T-helper 22 cell (primary cell): ENCODE measurements around the gene OSBPL5.
"Not testable (repeated sequence)": the region's sequence is repeated elsewhere in the genome, so short reads cannot be mapped to it uniquely, and the experiment has no call there.

Experiments used
- DNase-seq: peaks from one replicate; pipeline ENCODE4 v3.0.0-alpha.2; 2020; ENCODE audit warnings: low read depth

OSBPL5 gene

GRCh38 chr11:3181725-3182461 lies 16.8 kb upstream of the OSBPL5 start:
- DNase-seq = no peak

GRCh38 chr11:3180869-3181268 lies 15.8 kb upstream of the OSBPL5 start:
- no peak for DNase-seq

DNA sequence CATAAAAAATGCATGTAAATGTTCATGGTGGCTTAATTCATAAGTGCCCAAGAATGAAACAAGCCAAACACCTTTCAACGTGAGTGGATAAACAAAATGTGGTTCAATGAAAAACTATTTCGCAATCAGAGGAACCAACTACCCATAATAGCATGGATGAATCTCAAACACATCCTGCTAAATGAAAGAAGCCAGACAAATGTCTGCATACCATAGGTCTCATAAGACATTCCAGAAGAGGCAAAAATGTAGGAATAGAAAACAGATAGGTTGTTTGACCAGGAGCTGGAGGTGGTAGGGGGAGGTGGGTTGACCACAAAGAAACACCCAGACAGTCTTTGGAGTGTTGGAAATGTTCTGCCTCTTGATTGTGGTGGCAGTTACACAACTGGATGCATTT lies 13.2 kb upstream of the OSBPL5 start:
- no peak for DNase-seq

GRCh38 chr11:3177931-3178330 lies 12.8 kb upstream of the OSBPL5 start:
- DNase-seq = no peak

DNA sequence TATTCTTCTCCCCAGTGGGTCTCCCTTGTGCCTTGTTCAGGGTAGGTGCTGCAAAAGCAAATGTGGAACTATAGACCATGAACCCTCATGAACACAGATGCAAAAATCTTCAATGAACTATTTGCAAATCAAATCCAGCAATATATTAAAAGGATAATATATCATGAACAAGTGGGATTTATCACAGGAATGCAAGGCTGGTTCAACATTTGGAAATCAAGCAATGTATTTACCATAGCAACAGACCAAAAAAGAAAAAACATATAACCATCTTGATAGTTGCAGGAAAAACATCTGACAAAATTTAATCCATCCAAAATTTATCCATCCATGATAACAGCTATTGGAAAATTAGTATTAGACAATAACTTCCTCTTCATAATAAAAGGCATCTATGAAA lies 11.4 kb upstream of the OSBPL5 start:
- no peak for DNase-seq

GRCh38 chr11:3175194-3175593 lies 10.1 kb upstream of the OSBPL5 start:
- no peak for DNase-seq

DNA sequence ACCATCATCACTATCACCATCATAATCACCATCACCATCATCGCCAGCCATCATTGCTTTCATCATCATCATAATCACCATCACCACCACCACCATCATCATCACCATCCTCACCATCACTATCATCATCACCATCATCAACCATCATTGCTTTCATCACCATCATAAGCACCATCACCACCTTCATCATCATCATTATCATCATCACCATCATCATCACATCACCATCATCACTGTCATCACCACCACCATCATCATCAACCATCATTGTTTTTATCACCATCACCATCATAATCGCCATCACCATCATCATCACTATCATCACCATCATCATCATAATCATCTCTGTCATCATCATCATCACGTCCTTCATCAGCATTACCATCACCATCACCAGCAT lies 9.3 kb upstream of the OSBPL5 start:
- DNase-seq = no peak

DNA sequence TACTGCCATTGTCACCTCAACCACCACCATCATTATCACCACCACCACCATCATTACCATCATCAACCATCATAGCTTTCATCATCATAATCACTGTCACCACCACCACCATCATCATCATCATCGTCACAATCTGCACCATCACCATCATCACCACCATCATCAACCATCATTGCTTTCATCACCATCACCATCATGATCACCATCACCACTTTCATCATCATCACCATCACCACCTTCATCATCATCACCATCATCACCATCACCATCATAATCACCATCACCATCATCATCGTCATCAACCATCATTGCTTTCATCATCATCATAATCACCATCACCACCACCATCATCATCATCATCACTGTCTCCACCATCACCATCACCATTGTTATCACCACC lies 8.7 kb upstream of the OSBPL5 start:
- DNase-seq = no peak

GRCh38 chr11:3171931-3172560 lies 6.9 kb upstream of the OSBPL5 start:
- no peak for DNase-seq

DNA sequence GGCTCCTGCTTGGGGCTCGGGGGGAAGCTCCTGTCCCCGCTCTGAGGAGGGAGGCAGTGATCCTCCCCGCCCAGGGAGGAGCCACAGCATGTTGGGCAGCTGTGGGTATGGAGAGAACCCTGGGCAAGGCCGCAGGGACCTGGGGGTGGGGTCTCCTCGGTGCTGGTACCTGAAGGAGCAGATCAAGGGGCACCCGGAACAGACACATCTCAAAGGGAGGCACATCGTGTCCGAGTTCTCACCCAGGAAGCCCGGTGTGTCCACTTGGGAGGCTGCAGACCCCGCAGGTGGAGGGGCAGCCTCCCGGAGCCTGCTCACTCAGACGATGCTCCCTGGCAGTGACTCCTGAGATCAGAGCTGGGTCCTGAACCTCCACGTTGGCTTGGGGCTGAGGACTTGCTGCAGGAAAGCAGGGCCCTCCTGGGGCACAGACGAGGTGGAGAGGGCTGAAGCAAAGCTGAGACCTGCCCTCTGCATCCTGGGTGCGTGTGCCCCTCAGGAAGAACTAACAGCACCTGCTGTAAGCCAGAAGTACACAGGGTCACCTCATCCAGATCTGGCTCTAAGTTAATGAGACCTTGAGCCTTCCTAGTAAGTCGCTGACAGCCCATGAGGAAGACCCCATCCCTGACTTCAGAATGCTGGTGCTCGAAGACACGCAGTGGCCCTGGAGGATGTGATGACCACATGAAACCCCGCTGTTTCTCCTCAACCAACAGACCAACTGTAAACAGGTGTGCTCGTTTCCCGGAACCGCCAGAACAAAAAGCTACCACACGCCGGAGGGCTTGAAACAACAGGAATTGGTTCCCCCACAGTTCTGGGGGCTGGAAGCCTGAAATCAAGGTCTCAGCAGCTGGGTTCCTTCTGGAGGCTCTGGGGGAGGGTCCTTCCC lies 5.9 kb upstream of the OSBPL5 start:
- DNase-seq = no peak

DNA sequence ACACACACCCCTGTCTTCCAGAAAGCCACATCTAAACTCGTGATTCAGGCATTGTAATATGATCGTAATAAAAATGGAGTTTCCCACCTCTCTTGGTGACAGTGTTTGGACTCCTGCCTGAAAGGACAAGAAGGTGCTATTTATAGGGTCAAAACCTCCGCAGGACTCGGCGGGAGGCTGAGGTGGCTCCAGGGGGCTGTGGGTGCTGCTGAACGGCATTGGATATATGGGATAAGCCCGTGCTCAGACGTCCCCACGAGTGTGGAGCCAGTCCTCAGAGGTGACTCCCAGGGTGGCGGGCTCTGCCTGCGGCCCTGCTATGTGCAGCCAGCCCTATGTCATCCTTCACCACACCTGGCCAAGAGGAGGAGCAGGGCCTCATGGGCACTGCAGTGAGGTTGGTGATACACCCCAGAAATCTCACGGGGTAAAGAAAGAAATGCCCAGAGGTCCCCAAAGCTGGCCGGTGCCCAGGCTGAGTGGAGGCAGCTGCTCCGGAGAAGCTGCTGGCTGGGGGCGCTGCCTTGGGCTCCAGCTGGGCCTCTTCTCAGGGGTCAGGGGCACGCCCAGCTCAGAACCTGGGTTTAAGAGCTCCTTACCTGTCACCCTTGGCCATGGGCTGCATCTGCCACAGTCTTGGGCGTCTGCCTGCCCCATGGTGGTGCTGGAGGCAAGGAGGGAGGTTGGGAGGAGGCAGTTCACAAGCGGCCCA lies 5.1 kb upstream of the OSBPL5 start:
- no peak for DNase-seq

GRCh38 chr11:3169255-3170043 lies 4.3 kb upstream of the OSBPL5 start:
- DNase-seq = no peak

GRCh38 chr11:3168742-3169254 lies 3.7 kb upstream of the OSBPL5 start:
- DNase-seq = not testable (repeated sequence)

GRCh38 chr11:3167143-3168119 lies 2.3 kb upstream of the OSBPL5 start:
- no peak for DNase-seq

GRCh38 chr11:3166268-3167142 lies 1.4 kb upstream of the OSBPL5 start:
- no peak for DNase-seq

DNA sequence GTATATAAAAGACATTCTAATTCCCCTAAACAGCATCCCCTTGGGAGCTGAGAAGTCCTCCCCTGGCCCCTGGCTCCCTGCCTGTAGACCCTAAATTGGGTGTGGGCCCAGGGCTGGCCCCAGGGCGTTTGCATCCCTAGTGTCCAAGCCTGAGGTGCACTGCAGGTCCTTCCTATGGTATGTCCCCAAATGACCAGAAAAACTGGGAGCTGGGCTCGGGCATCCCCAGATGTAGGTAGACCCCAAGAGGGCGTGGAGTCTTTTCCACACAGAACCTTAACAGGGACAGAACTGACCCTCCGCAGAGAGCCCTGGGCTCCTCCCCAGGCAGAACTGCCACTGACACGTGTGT lies 782 bp upstream of the OSBPL5 start:
- no peak for DNase-seq

DNA sequence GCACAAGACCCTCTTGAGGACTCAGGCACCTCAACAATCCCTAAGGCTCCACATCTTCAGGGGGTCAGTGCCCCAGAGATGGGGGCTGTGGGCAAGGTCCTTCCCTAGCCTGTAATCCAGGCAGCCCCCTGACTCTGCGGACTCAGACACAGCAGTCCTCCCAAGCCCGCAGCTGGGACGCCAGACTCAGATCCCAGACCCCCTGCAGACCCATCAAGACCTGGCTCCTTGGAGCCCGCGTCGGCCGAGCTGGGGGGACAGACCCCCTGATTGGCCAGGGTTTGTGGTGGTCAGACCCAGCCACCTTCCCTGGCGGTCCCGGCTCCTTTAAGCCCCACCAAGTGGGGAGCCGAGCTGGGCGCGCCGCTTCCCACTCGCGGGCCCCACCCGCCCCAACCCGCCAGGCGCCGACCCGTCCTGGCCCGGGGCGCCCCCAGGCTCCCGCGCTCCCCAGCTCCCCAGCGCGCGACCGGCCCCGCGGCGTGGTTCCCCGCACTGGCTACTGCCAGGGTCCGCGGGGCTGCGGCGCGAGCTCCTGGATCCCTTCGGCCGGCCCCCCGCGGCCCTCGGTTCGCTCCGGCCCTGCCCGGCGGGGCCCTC lies 458 bp downstream of the OSBPL5 start:
- no peak for DNase-seq

- no peak for DNase-seq
Measured at GRCh38 chr11:3164138-3164551, 965 bp downstream of the OSBPL5 start.
